GM21447 (cell line): Measurements from ENCODE around the gene PTPRD.
A peak's percentile ranks its signal among the peaks of the same experiment; 100 is the strongest.

ENCODE experiments used
- ATAC-seq: cut with Tn5 transposase; IDR thresholded peaks from one replicate; pipeline ENCODE4 v1.9.1; 2021; ENCODE audit not compliant: unreplicated experiment

The PTPRD gene

GRCh38 chr9:9790216-9790872 is 822.5 kb downstream of the PTPRD start:
- ATAC-seq = peak; percentile 76

- no peak for ATAC-seq
These were observed 829.1 kb downstream of the PTPRD start for GRCh38 chr9:9783711-9784110.

- ATAC-seq = no peak
These were observed 829.6 kb downstream of the PTPRD start for GRCh38 chr9:9783211-9783610.

- ATAC-seq = no peak
These were observed 834.5 kb downstream of the PTPRD start for GRCh38 chr9:9778293-9778692.

- ATAC-seq = no peak
These were observed 838.3 kb downstream of the PTPRD start for GRCh38 chr9:9774471-9774870.

- ATAC-seq = no peak
These were observed 841.5 kb downstream of the PTPRD start for GRCh38 chr9:9771314-9771713.

GRCh38 chr9:9764821-9765220 is 848.0 kb downstream of the PTPRD start:
- no peak for ATAC-seq

GRCh38 chr9:9754186-9754585 is 858.6 kb downstream of the PTPRD start:
- ATAC-seq = no peak

- no peak for ATAC-seq
These were observed 859.5 kb downstream of the PTPRD start for GRCh38 chr9:9753266-9753665.

- ATAC-seq = no peak
These were observed 860.1 kb downstream of the PTPRD start for GRCh38 chr9:9752722-9753121.

GRCh38 chr9:9751996-9752395 is 860.8 kb downstream of the PTPRD start:
- no peak for ATAC-seq

GRCh38 chr9:9750719-9751118 is 862.1 kb downstream of the PTPRD start:
- ATAC-seq = no peak

- no peak for ATAC-seq
These were observed 863.2 kb downstream of the PTPRD start for GRCh38 chr9:9749591-9749990.

- ATAC-seq = no peak
These were observed 865.0 kb downstream of the PTPRD start for GRCh38 chr9:9747787-9748186.

- no peak for ATAC-seq
These were observed 866.0 kb downstream of the PTPRD start for GRCh38 chr9:9746826-9747225.

- ATAC-seq = no peak
These were observed 869.0 kb downstream of the PTPRD start for GRCh38 chr9:9743822-9744221.

- ATAC-seq = no peak
These were observed 882.6 kb downstream of the PTPRD start for GRCh38 chr9:9730174-9730573.

- no peak for ATAC-seq
These were observed 883.7 kb downstream of the PTPRD start for GRCh38 chr9:9729082-9729481.

GRCh38 chr9:9719373-9720112 is 893.3 kb downstream of the PTPRD start:
- no peak for ATAC-seq

GRCh38 chr9:9718691-9719090 is 894.1 kb downstream of the PTPRD start:
- ATAC-seq = no peak

GRCh38 chr9:9679433-9679832 is 933.4 kb downstream of the PTPRD start:
- no peak for ATAC-seq

- ATAC-seq = no peak
These were observed 938.3 kb downstream of the PTPRD start for GRCh38 chr9:9674461-9674860.

GRCh38 chr9:9670454-9670853 is 942.3 kb downstream of the PTPRD start:
- no peak for ATAC-seq
